Tibial artery (tissue), 4 donors: Measurements from ENCODE around the gene MPC1.
A peak's percentile ranks its signal among the peaks of the same experiment; 100 is the strongest.

Source experiments
- DNase-seq, 2 donors: peaks; one replicate each; pipeline ENCODE4 v3.0.0-alpha.2; 2019
- H3K27ac ChIP-seq, 2 donors: fragments of 200-600 bp; sonication (generic) in 1 of 2; 1 replicate in 1 of 2; 2 replicates in 1 of 2; pipeline ENCODE4 v1.5.1; 2018 to 2019; ENCODE audit warnings: mild to moderate bottlenecking in 1 of 2
- H3K27me3 ChIP-seq, 2 donors: fragments of 200-600 bp; sonication (generic) in 1 of 2; one replicate each; pipeline versions ENCODE4 v1.5.1 to v1.6.0; 2016 to 2019
- H3K36me3 ChIP-seq, 3 donors: fragments of 200-600 bp; sonication (generic) in 2 of 3; one replicate each; pipeline ENCODE4 v1.5.1; 2016 to 2019; ENCODE audit warnings: mild to moderate bottlenecking in 2 of 3
- H3K4me1 ChIP-seq, 4 donors: fragments of 200-600 bp; sonication (generic) in 2 of 4; 1 replicate in 3 of 4; 2 replicates in 1 of 4; pipeline ENCODE4 v1.5.1; 2016 to 2019
- H3K4me3 ChIP-seq, 2 donors: fragments of 200-600 bp; sonication (generic) in 1 of 2; 1 replicate in 1 of 2; 2 replicates in 1 of 2; pipeline ENCODE4 v1.5.1; 2018 to 2019; ENCODE audit warnings: mild to moderate bottlenecking in 2 of 2
- H3K9me3 ChIP-seq, 3 donors: fragments of 200-600 bp; sonication (generic) in 1 of 3; one replicate each; pipeline ENCODE4 v1.5.1; 2016 to 2019
- CTCF ChIP-seq, 2 experiments: fragments of 200-600 bp in 1 of 2; fragments of 450-650 bp in 1 of 2; IDR thresholded peaks; one replicate each; pipeline ENCODE4 v1.5.1; 2017 to 2019; ENCODE audit warnings: antibody characterized with exemption in 2 of 2, mild to moderate bottlenecking in 1 of 2, moderate library complexity in 1 of 2
- intact Hi-C: fragments of 100-400 bp; cut with DNase I; formaldehyde crosslinking; loops from one replicate; pipeline ENCODE4 v1.15.0; 2023; ENCODE audit warnings: low total_unique reads

Gene MPC1

GRCh38 chr6:166417285-166417691 is 34.5 kb upstream of the MPC1 start:
- intact Hi-C loops: no loop called here
- DNase-seq: peak in 1 of 2 donors; percentile 10
- Histone ChIP-seq H3K9me3 (no peaks in the 10 kb centered on the region), H3K36me3 (peaks cover 0 to 60% (median 21%) of the 10 kb centered on the region in 3 donors), H3K4me1 (no peaks in the 10 kb centered on the region), H3K27ac (no peak overlapping the region), H3K4me3 (no peak overlapping the region), H3K27me3 (no peaks in the 10 kb centered on the region)
- no peak for TF ChIP-seq CTCF (IDR thresholded peaks at IDR 0.05)

GRCh38 chr6:166415833-166416347 is 33.1 kb upstream of the MPC1 start:
- intact Hi-C loops: no loop called here
- peak; percentile 9 to 12 for DNase-seq
- no peaks in the 10 kb centered on the region for H3K4me1 ChIP-seq
- no peak overlapping the region for H3K27ac ChIP-seq
- no peak for TF ChIP-seq CTCF (IDR thresholded peaks at IDR 0.05)
- peaks cover 0 to 58% (median 28%) of the 10 kb centered on the region in 3 donors for H3K36me3 ChIP-seq
- no peaks in the 10 kb centered on the region for H3K9me3 ChIP-seq
- no peak overlapping the region for H3K4me3 ChIP-seq
- H3K27me3 ChIP-seq: no peaks in the 10 kb centered on the region

GRCh38 chr6:166415306-166415705 is 32.6 kb upstream of the MPC1 start:
- Histone ChIP-seq H3K27ac (no peak overlapping the region), H3K27me3 (no peaks in the 10 kb centered on the region), H3K4me3 (no peak overlapping the region), H3K9me3 (no peaks in the 10 kb centered on the region), H3K4me1 (no peaks in the 10 kb centered on the region), H3K36me3 (peaks cover 0 to 52% (median 28%) of the 10 kb centered on the region in 3 donors)
- TF ChIP-seq CTCF (IDR thresholded peaks at IDR 0.05): no peak
- no peak for DNase-seq
- intact Hi-C loops: no loop called here

- intact Hi-C loops: no loop called here
- Histone ChIP-seq H3K4me1 (no peaks in the 10 kb centered on the region), H3K36me3 (peaks cover 0 to 34% (median 25%) of the 10 kb centered on the region in 3 donors), H3K9me3 (no peaks in the 10 kb centered on the region), H3K27me3 (no peaks in the 10 kb centered on the region), H3K27ac (no peak overlapping the region), H3K4me3 (no peak overlapping the region)
- peak in 1 of 2 donors; percentile 41 for DNase-seq
- TF ChIP-seq CTCF (IDR thresholded peaks at IDR 0.05): no peak
Observed at GRCh38 chr6:166413491-166413951, 30.8 kb upstream of the MPC1 start.

GRCh38 chr6:166412911-166413384 is 30.2 kb upstream of the MPC1 start:
- TF ChIP-seq CTCF (IDR thresholded peaks at IDR 0.05): no peak
- no peaks in the 10 kb centered on the region for H3K9me3 ChIP-seq
- intact Hi-C loops: no loop called here
- no peaks in the 10 kb centered on the region for H3K4me1 ChIP-seq
- H3K27me3 ChIP-seq: no peaks in the 10 kb centered on the region
- H3K4me3 ChIP-seq: no peak overlapping the region
- H3K36me3 ChIP-seq: peaks cover 0 to 29% (median 19%) of the 10 kb centered on the region in 3 donors
- DNase-seq: no peak
- no peak overlapping the region for H3K27ac ChIP-seq
